CD4-positive, alpha-beta T cell treated with Interleukin-2 at 100 ng/mL for 4 hours (primary cell): ENCODE data around the gene USP5.
A peak's percentile ranks its signal among the peaks of the same experiment; 100 is the strongest.
"Not testable (repeated sequence)": the region's sequence is repeated elsewhere in the genome, so short reads cannot be mapped to it uniquely, and the experiment has no call there.

Source experiments
- DNase-seq: peaks from one replicate; pipeline ENCODE4 v3.0.0-alpha.2; 2020; ENCODE audit warnings: low spot score

The USP5 gene

GRCh38 chr12:6888794-6889193 lies 36.8 kb downstream of the USP5 start:
- not testable (repeated sequence) for DNase-seq

GRCh38 chr12:6889775-6890573 lies 38.0 kb downstream of the USP5 start:
- not testable (repeated sequence) for DNase-seq

DNA sequence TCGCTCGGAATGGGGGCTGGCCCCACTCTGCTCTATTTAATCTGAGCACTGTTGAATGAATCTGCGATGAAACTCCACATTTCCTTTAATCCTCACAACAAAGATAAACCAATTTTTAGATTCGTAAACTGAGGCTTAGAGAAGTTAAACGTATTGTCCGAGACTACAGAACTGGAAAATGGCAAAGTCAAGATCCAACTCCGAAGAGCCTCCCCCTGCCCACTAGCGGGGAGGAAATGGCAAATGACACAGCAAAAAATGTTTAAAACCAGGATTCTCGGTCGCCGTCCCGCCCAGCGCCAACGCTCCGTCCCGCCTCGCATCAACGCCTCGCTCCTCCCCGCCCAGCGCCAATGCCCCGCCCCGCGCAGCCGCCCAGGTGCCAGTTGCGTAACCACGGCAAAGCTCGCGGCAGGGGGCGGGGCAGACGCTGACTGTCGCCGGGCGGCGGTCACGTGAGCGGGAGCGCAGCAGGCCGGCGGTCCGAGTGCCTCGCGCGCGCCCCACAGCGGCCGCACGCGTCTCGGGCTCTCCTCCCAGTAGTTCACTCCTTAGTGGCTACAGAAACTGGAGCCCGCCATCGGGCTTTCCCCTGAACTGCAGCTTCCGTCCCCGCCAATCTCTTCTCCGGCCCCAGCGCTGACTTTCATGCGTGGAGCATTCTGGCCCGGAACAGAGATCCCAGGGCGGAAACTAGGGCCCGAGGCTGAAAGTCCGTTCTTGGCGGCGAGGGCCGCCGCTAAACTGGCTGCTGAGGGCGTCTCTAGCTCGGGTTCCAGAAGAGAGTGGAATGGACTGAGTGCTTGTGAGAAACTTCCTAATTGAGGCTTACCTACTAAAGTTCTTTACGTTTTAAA lies 39.1 kb downstream of the USP5 start:
- DNase-seq = peak; percentile 98

GRCh38 chr12:6891646-6892001 lies 39.7 kb downstream of the USP5 start:
- DNase-seq = no peak

GRCh38 chr12:6892683-6893082 lies 40.7 kb downstream of the USP5 start:
- DNase-seq = not testable (repeated sequence)

DNA sequence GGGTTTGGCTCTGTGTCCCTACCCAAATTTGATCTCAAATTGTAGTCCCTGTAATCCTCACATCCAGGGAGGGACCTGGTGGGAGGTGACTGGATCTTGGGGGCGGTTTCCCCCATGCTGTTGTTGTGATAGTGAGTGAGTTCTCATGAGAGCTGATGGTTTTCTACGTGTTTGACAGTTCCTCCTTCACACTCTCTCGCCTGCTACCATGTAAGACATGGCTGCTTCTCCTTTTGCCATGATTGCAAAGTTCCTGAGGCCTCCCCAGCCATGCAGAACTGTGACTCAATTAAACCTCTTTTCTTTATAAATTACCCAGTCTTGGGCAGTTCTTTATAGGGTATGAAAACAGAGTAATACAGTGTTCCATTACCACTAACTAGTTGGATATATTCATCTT lies 42.4 kb downstream of the USP5 start:
- no peak for DNase-seq

GRCh38 chr12:6896846-6897435 lies 45.0 kb downstream of the USP5 start:
- no peak for DNase-seq

- no peak for DNase-seq
These were observed 47.5 kb downstream of the USP5 start for GRCh38 chr12:6899427-6899826.

GRCh38 chr12:6899837-6900519 lies 48.0 kb downstream of the USP5 start:
- DNase-seq = peak; percentile 35

DNA sequence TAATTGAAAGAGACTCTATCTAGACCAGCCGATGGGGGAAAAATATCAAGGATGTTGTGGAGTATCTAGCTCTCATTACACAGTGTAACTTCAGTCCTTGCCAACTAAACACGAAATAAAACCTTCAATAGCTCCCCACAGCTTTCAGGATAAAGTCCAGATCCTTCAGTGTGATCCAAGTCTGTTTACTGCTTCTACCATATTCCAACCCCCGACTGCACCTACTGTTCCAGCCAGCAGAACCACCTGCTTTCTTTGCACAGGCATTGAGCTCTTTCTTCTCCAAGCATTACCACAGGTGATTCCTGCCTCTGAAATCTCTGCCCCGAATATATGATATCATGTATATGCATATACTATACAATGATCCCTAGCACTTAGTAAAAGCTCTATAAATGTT lies 50.5 kb downstream of the USP5 start:
- DNase-seq = no peak

DNA sequence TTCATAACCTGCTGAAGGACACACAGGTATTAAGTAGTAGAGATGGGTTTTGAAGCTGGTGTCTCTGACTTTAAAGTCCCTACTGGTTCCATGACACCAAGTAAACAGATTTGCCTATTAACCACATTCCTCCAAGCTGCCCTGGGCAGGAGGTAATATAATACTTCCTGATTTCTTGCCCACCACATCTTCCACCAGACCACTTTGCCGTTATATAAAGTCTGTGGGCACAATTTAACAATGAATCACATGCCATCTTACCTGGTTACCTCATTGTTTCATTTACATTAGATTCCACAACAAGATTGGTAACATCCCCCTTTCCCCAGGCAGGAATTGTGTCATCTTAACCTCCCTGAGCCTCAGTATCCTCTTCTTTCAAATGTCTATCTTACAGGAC lies 51.8 kb downstream of the USP5 start:
- no peak for DNase-seq

DNA sequence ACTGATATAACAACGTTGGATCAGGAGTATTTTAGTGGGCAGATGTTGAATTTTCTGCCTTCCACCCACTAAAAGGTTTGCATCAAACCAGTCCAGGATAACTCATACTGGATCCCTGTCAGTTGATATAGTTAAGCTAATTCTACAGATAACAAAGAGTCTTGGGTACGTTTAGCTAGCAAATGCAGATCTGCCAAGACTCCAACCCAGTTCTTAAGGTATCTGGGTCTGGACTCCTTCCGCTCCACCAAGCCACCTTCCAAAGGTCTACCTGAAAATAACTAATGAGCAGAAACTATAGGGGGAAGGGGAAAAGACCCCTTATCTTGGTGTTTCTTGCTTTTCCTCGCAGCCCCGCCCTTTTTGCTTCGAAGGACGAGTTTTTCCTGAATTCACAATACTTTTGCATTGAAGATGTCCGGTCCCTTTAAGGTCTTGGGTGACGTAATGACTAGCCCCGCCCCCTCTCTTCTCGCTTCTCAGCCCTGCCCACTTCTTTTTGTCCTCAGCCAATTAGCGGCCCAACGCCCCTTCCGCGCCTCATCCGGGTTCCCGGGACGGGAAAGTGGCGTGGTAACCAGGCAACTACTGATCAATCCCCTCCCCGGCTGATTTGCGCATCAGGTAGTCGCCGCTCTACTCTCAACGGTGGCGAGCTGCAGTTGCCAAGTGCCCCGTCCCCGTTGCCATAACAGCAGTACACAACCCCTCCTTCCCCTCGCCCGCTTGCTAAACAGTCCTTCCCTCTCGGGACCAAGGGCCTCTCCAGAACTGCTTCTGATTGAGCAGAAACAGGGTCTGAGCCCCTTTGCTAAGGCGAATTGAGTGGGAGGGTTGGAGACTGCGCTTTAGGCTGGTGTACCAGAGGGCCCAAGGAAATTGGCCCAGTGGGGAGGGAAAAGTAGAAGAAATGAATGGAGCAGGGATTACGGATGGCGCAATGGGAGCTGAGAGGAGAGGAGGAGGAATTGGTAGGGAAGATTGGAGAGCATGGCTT lies 52.6 kb downstream of the USP5 start, which contains the start of gene LRRC23:
LRRC23 (plus strand) TSS at position 543 of the 997 bp plus-strand sequence. CDS start 812 bp downstream, outside the sequence.
- DNase-seq = peak; percentile 99

GRCh38 chr12:6905414-6906040 lies 53.6 kb downstream of the USP5 start:
- no peak for DNase-seq

DNA sequence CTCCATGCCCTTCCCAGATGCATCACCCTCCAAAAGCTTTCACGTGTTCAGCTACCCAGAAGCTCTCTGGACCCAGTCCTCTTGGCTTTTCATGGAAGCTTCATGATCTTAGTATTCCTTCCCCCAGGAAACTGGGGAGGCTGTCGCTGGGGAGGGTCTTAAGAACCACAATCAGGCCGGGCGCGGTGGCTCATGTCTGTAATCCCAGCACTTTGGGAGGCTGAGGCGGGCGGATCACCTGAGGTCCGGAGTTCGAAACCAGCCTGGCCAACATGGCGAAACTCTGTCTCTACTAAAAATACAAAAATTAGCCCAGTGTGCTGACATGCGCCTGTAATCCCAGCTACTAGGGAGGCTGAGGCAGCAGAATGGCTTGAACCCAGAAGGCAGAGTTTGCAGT lies 56.2 kb downstream of the USP5 start:
- DNase-seq = not testable (repeated sequence)

GRCh38 chr12:6909421-6910145 lies 57.6 kb downstream of the USP5 start:
- no peak for DNase-seq

- no peak for DNase-seq
These were observed 60.4 kb downstream of the USP5 start for GRCh38 chr12:6912164-6912935.

GRCh38 chr12:6914246-6914946 lies 62.4 kb downstream of the USP5 start, which contains the start of gene ENO2:
TSS of gene ENO2 (plus strand) at chr12:6914580. CDS start at chr12:6915833, 1,253 bp downstream.
- DNase-seq = peak; percentile 90
